ENCODE results near the gene KCNA2. TPM values are rescaled to one million over a fixed set of nuclear protein-coding genes. Genes with fewer than 3 reads are reported as not detected.

KCNA2 gene
- polyA plus RNA-seq, 3 donors, result not detected

DNA sequence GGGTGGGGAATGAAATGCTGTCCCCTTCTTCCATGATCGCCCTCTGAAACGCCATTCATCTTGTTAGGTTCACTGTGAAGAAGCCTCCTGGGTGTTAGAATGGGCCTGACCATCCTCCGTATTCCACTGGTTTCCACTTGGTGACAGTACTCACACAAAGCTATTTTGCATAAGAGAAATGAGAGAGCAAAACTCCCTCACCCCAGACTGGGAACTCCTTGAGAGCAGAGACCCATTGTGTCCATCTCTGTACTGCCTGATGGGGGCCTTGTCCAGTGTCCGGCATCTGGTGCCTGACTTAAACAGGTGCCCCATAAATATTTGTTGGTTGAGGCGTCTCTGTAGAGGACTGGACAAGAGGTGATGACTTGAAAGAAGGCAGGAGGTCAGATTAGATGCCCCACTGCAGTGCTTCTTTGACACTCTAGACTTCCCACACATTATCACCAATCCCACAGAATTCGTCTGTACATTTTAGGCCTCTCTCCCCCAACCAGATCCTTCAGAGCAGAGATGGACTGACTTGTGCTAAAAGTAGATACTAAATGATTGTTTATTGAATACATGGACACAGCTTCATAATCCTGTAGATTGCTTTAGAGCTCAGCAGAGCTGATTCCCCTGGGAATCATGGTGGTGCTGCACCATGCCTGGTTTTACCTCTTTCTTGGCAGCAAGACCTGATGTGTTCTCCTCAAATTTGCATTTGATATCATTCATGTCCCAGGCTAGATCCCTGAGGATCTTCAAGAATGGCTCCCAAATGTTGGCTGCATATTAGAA is 22.4 kb upstream of the KCNA2 start:
- Histone ChIP-seq H3K79me2 (ENCODE audit: insufficient read depth, low read length) (no peaks in the 10 kb centered on the region), H3K4me3 (replicated peaks in 1 of 3; ENCODE audit: low read depth in 2 of 3, low read length in 3 of 3) (peak overlapping the region in 1 of 3 experiments; percentile 41), H3K4me2 (replicated peaks; ENCODE audit: extremely low read depth, low read length, poor library complexity, severe bottlenecking) (peak overlapping the region; percentile 52), H4K20me1 (ENCODE audit: insufficient read depth, low read length) (no peaks in the 10 kb centered on the region), H3K36me3 (replicated peaks in 1 of 2; ENCODE audit: control insufficient read depth in 1 of 2, insufficient read depth in 2 of 2, low read length in 2 of 2) (no peaks in the 10 kb centered on the region), H3K27ac (ENCODE audit: low read depth in 1 of 2, low read length in 2 of 2) (peak overlapping the region; percentile 77 to 81), H3K9ac (ENCODE audit: insufficient read depth, low read length, poor library complexity, severe bottlenecking) (no peak overlapping the region), H3K4me1 (ENCODE audit: control insufficient read depth in 1 of 2, insufficient read depth in 2 of 2, low read length in 2 of 2) (peaks cover 44 to 45% of the 10 kb centered on the region in 2 donors), H3K27me3 (ENCODE audit: control insufficient read depth in 2 of 2, insufficient read depth in 2 of 2, low read length in 2 of 2) (no peaks in the 10 kb centered on the region), H3K9me3 (replicated peaks in 1 of 2; ENCODE audit: control insufficient read depth in 1 of 2, insufficient read depth in 1 of 2, low read length in 2 of 2) (no peaks in the 10 kb centered on the region), H2AFZ (ENCODE audit: insufficient read depth, low read depth, low read length, poor library complexity, severe bottlenecking) (no peak overlapping the region)
- Mint-ChIP-seq H3K36me3 (peaks cover 4 to 5% of the 10 kb centered on the region in 2 donors), H3K27me3 (ENCODE audit: low read depth in 3 of 3) (peaks cover 0 to 4% (median 0%) of the 10 kb centered on the region in 3 donors), H3K4me1 (peaks cover 35% of the 10 kb centered on the region), H3K27ac (peak overlapping the region; percentile 91 to 97 (median 95)), H3K4me3 (peak overlapping the region in 1 of 2 donors; percentile 56), H3K9me3 (peaks cover 2 to 12% (median 7%) of the 10 kb centered on the region in 7 donors)
- DNase-seq, result peak in 1 of 3 donors; percentile 67
- TF ChIP-seq, protein P1, sequence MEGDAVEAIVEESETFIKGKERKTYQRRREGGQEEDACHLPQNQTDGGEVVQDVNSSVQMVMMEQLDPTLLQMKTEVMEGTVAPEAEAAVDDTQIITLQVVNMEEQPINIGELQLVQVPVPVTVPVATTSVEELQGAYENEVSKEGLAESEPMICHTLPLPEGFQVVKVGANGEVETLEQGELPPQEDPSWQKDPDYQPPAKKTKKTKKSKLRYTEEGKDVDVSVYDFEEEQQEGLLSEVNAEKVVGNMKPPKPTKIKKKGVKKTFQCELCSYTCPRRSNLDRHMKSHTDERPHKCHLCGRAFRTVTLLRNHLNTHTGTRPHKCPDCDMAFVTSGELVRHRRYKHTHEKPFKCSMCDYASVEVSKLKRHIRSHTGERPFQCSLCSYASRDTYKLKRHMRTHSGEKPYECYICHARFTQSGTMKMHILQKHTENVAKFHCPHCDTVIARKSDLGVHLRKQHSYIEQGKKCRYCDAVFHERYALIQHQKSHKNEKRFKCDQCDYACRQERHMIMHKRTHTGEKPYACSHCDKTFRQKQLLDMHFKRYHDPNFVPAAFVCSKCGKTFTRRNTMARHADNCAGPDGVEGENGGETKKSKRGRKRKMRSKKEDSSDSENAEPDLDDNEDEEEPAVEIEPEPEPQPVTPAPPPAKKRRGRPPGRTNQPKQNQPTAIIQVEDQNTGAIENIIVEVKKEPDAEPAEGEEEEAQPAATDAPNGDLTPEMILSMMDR (IDR thresholded peaks at IDR 0.05), result no peak
- WGBS (ENCODE audit: insufficient coverage), result no CpG with 5 or more reads among the region's 6 CpGs
- intact Hi-C loops (cut with micrococcal nuclease), result no loop called here

DNA sequence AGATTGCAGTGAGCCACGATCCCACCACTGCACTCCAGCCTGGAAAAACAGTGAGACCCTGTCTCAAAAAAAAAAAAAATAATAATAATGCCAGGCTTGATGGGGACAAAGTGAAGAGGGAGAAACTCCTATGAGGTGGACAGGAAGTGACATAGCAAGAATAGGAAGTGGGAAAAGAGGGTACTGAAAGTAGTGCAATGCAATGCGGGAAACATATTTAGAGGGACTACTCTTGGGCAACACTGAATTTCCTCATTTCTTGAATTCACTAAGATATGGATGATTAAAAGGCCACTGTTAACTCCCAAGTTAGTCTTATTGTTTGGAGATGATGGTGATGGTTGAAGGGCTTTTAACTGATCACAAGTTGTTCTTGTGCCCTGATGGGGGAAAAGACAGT is 21.6 kb upstream of the KCNA2 start:
- Histone ChIP-seq H4K20me1 (ENCODE audit: insufficient read depth, low read length) (no peaks in the 10 kb centered on the region), H3K27me3 (ENCODE audit: control insufficient read depth in 2 of 2, insufficient read depth in 2 of 2, low read length in 2 of 2) (no peaks in the 10 kb centered on the region), H3K9me3 (replicated peaks in 1 of 2; ENCODE audit: control insufficient read depth in 1 of 2, insufficient read depth in 1 of 2, low read length in 2 of 2) (no peaks in the 10 kb centered on the region), H3K4me2 (replicated peaks; ENCODE audit: extremely low read depth, low read length, poor library complexity, severe bottlenecking) (peak overlapping the region; percentile 52), H3K9ac (ENCODE audit: insufficient read depth, low read length, poor library complexity, severe bottlenecking) (no peak overlapping the region), H2AFZ (ENCODE audit: insufficient read depth, low read depth, low read length, poor library complexity, severe bottlenecking) (no peak overlapping the region), H3K27ac (ENCODE audit: low read depth in 1 of 2, low read length in 2 of 2) (peak overlapping the region; percentile 77 to 81), H3K4me1 (ENCODE audit: control insufficient read depth in 1 of 2, insufficient read depth in 2 of 2, low read length in 2 of 2) (peaks cover 44 to 45% of the 10 kb centered on the region in 2 donors), H3K79me2 (ENCODE audit: insufficient read depth, low read length) (no peaks in the 10 kb centered on the region), H3K4me3 (replicated peaks in 1 of 3; ENCODE audit: low read depth in 2 of 3, low read length in 3 of 3) (peak overlapping the region in 1 of 3 experiments; percentile 41), H3K36me3 (replicated peaks in 1 of 2; ENCODE audit: control insufficient read depth in 1 of 2, insufficient read depth in 2 of 2, low read length in 2 of 2) (no peaks in the 10 kb centered on the region)
- peaks cover 0 to 4% (median 2%) of the 10 kb centered on the region in 3 donors for H3K27me3 Mint-ChIP-seq (ENCODE audit: low read depth in 3 of 3)
- H3K4me3 Mint-ChIP-seq, result peak overlapping the region in 1 of 2 donors; percentile 56
- H3K9me3 Mint-ChIP-seq, result peaks cover 2 to 11% (median 7%) of the 10 kb centered on the region in 7 donors
- DNase-seq, result peak; percentile 83 to 99 (median 97)
- H3K36me3 Mint-ChIP-seq, result peaks cover 4 to 5% of the 10 kb centered on the region in 2 donors
- H3K27ac Mint-ChIP-seq, result peak overlapping the region; percentile 91 to 97 (median 95)
- TF ChIP-seq, protein P1 (IDR thresholded peaks at IDR 0.05), result no peak
- intact Hi-C loops (cut with micrococcal nuclease), result no loop called here
- WGBS (ENCODE audit: insufficient coverage), result no CpG with 5 or more reads among the region's 2 CpGs
- H3K4me1 Mint-ChIP-seq, result peaks cover 30% of the 10 kb centered on the region

All from CD14-positive monocyte (primary cell).